ENCODE results near the gene LRRC14B.

LRRC14B gene
- 0 to 0.29 (median 0.09) reads per million in 4 experiments for total RNA-seq

GRCh38 chr5:191036-191948 lies at the start of gene LRRC14B:
TSS of gene LRRC14B (plus strand) at chr5:191495. CDS start at chr5:191539, 44 bp downstream.
- no peak for DNase-seq

DNA sequence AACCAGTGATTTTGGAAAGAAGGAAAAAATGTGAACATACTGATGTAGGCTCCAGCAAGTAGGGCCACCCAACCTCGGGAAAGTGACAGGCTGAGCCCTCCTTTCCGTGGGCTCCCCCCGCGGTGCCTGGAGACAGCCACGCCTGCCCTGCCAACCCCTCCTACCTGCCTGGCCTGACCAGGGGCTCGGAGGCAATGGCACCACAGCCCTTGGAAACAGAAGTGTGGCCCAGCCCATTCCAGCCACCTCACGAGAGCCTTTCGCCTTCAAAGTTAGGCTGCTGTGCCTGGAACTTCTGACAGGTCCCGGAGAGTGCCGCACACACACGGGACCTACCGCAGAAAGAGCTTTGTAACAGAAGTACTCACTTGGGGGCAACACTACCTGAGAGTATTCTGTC lies 49.5 kb upstream of the LRRC14B start:
- no peak for DNase-seq

DNA sequence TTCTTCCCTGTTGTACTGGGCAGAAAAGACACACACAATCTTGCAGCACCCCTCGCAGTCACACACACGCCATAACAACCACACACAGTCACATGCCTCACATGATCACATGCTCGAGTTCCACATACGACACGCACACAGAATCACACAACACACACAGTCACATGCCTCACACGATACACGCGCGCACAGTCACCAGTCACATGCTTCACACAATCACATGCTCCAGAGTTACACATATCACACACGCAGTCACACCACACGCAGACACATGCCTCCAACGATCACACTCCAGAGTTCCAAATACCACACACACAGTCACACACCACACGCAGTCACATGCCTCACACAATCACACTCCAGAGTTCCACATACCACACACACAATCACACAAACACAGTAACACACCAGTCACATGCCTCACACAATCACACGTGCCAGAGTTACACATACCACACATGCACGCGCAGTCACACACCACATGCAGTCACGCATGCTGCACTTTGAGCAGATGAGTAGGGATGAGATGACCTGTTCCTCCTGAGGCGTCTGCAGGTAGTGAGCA lies 49.0 kb upstream of the LRRC14B start:
- DNase-seq = no peak

DNA sequence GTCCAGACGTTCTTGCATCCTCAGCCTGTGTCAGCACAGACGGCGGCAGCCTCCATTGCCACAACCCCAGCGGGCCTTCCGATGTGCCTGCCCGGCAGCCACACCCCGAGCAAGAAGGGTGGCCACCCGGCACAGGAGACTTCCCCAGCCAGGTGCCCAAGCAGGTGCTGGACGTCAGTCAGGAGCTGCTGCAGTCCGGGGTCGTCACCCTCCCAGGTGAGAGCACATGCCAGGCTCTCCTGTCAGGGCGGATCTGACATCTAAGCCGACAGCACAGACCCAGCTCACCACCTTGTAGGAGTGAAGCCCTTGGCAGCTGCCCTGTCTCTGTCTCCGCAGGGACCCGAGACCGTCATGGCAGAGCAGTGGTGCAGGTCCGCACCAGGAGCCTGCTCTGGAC lies 48.3 kb upstream of the LRRC14B start:
- DNase-seq = no peak

- DNase-seq = no peak
Measured at GRCh38 chr5:144941-145340, 46.4 kb upstream of the LRRC14B start.

- DNase-seq = no peak
Measured at GRCh38 chr5:145585-146323, 45.5 kb upstream of the LRRC14B start.

DNA sequence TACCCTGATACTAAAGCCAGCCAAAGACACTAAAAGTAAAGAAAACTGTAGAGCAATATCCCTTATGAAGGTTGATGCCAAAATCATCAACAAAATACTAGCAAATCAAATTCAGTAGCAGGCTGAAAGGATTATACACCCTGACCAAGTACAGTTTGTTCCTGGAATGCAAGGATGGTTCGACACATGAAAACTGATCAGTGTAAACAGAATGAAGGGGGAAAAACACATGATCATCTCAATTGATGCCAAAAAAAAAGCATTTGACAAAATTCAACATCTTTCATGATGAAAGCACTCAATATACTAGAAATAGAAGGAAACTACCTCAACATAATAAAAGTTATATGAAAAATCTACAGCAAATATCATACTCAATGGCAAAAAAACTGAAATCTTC lies 43.5 kb upstream of the LRRC14B start:
- DNase-seq = no peak

- no peak for DNase-seq
Measured at GRCh38 chr5:149745-150485, 41.4 kb upstream of the LRRC14B start.

GRCh38 chr5:150746-151145 lies 40.5 kb upstream of the LRRC14B start:
- DNase-seq = no peak

DNA sequence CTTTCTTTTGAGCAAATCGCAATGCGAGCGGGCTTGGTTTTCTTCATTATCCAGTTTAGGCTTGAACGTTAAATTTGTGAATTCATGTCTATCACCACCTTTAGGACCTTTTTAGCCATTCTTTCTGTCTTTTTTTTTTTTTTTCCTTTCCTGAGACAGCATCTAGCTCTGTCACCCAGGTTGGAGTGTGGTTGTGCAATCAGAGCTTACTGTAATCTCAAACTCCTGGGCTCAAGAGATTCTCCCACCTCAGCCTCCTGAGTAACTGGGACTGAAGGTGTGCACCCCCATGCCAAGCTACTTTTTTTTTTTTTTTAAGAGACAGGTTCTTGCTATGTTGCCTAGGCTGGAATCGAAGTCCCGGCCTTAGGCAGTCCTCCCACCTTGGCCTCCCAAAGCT lies 39.2 kb upstream of the LRRC14B start:
- DNase-seq = no peak

GRCh38 chr5:153256-153655 lies 38.0 kb upstream of the LRRC14B start:
- DNase-seq = no peak

DNA sequence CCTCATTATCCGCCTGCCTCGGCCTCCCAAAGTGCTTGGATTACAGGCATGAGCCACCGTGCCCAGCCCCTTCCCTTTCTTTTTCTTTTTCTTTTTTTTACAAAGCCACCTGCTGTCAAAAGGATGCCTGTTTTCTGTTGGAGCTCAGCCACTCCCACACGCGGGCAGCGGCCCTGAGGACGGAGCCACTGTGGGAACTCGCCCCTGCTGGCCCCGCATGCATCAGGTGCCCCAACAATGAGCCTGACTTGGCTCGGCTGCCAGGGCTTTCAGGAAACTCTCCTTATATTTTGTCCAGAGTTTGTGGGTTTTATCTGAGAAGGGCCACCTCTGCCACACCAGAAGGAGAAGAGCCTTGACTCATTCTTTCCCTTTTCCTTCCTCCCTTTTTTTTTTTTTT lies 37.1 kb upstream of the LRRC14B start:
- no peak for DNase-seq

DNA sequence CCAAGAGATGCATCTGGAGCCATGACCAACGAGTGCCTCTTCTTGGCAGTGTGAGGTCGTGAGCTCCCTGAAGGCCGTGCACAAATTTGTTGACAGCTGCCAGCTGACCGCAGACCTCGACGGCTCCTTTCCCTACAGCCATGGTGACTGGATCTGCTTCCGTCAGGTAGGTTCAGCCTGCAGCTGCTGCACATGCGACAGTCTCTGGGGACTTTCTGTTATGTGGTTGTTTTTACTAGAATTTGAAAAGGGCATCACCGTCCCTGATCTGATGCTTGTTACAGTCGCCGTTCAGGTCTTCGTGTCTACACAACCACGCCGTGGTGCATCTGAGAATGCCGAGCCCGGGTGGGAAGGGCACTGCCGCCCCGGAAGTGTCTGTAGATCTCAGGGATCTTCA lies 36.5 kb upstream of the LRRC14B start:
- no peak for DNase-seq

GRCh38 chr5:155651-156410 lies 35.5 kb upstream of the LRRC14B start:
- no peak for DNase-seq

GRCh38 chr5:156411-157072 lies 34.8 kb upstream of the LRRC14B start:
- no peak for DNase-seq

DNA sequence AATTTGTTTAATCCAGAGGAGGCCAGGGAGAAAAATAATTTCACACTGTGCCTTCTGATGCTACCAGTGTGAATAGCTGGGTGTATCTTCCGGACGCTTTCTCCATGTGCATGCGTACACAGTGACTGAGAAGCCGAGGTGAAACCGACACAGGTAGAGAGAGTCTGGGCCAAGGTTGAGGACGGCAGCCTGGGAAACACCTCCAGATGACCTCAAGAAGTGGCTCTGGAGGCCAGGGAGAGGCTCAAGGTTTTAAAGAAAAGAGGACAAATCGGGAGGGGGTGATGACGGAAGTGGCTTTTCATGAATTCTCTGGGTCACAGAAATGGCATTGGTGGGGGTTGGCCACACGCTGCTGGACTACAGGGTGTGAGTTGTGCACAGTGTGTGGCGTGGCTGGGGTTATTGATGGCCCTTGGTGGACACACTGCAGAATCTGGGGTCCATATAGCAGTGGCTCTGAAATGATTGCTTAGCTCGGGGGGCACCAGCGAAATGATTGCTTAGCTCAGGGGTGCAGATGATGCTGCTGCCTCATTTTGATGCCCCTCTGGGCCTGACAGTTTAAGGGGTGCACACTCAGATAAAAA lies 34.1 kb upstream of the LRRC14B start:
- DNase-seq = no peak

GRCh38 chr5:157801-158200 lies 33.5 kb upstream of the LRRC14B start:
- no peak for DNase-seq

DNA sequence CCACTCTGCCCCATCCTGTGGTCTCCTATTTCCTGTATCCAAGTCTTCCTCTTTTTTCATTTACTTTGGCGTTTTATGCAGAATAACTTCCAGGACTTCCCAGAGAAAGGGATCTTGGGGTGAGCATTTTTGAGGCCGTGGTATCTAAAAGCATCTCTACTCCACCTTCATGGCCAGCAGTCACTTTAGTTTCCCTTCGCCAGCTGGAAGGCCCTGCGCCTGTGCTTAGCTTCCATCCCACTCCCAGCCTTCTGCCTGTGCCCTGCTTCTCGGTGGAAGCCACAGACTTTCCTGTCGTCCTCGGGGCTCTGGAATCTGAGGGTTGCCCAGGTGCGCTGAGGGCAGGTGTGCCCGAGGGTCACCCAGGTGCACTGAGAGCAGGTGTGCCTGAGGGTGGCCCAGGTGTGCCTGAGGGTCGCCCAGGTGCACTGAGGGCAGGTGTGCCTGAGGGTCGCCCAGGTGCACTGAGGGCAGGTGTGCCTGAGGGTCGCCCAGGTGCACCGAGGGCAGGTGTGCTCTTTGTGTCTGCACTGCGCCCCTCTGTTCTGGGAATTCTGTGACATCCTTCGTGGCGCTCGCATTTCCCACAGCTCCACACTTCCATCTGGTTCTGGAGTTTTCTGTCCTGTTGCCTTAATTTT lies 32.4 kb upstream of the LRRC14B start:
- DNase-seq = no peak

DNA sequence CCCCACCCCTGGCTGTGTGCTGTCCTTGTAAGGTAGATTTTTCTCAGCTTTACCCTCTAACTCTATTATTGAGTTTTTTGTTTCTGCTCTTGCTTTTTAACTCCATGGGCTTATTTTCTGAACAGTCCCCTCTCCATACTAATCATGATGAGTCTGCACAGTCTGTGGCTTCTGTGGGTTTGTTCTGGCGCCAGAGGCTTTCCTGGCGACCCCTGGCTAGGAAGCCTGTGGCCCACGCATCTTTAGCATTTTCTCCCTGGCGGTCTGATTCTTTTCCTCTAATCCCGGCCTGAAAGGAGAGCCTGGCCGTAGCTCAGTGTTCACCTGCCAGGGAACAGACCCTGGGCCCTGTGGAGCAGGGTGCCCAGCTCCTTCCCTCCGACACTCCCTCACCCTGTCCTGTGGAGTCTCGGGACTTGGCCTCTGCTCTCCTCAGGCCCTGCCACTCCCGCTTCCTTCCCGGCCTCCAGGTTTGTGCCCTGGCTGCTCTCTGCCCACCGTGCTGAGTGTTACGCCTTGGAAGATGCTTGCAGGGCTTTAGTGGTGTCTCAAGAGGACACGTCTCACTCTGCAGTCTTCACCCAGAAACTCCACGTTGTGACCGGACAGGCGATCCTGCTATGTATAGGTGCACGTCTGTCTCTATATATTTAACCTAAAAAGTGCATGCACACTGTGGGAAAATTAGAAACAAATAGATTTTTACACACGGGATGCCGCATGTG lies 31.7 kb upstream of the LRRC14B start:
- DNase-seq = no peak

GRCh38 chr5:160173-160510 lies 31.2 kb upstream of the LRRC14B start:
- no peak for DNase-seq
